ENCODE data around the gene ZNF524.

DNA sequence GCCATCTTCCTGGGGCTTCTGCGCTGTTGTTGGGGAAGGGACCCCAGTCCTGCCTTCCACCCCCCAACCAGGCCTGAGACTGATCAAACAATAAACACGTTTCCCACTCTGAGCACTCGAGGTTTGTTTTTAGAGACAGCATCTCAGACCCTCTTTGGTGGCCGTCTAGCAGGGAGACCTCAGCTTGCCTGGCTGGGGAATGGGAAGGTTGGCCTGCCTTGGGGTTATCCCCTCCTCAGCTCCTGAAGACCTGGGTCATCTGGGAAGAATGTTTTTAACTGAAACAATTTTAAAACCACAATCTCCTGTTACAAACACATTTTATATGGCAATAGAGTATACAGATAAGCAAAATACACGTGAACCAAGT is 45.4 kb downstream of the ZNF524 start:
- TF ChIP-seq EZH2phosphoT487 (IDR thresholded peaks at IDR 0.05; ENCODE audit: insufficient read depth, low read depth): no peak
- TF ChIP-seq EZH2 (IDR thresholded peaks at IDR 0.05; ENCODE audit: insufficient read depth, poor library complexity, severe bottlenecking): no peak

All from GM23248 (cell line).